ENCODE measurements around the gene CYP2J2. TPM values are rescaled to one million over a fixed set of nuclear protein-coding genes. Genes with fewer than 3 reads are reported as not detected.

The CYP2J2 gene
- total RNA-seq, 1 donor from 2014 or later = 0.13 TPM

GRCh38 chr1:59879996-59880505 lies 46.5 kb downstream of the CYP2J2 start:
- no peak for DNase-seq (ENCODE audit: extremely low spot score, unreplicated experiment)

GRCh38 chr1:59879574-59879973 lies 47.0 kb downstream of the CYP2J2 start:
- Mint-ChIP-seq H3K27me3 (ENCODE audit: unreplicated experiment) (peaks cover 42% of the 10 kb centered on the region), H3K4me1 (ENCODE audit: unreplicated experiment) (no peaks in the 10 kb centered on the region), H3K27ac (ENCODE audit: unreplicated experiment) (no peak overlapping the region), H3K4me3 (ENCODE audit: unreplicated experiment) (no peak overlapping the region), H3K36me3 (ENCODE audit: unreplicated experiment) (no peaks in the 10 kb centered on the region), H3K9me3 (ENCODE audit: unreplicated experiment) (peaks cover 10% of the 10 kb centered on the region)
- TF ChIP-seq, protein P1, sequence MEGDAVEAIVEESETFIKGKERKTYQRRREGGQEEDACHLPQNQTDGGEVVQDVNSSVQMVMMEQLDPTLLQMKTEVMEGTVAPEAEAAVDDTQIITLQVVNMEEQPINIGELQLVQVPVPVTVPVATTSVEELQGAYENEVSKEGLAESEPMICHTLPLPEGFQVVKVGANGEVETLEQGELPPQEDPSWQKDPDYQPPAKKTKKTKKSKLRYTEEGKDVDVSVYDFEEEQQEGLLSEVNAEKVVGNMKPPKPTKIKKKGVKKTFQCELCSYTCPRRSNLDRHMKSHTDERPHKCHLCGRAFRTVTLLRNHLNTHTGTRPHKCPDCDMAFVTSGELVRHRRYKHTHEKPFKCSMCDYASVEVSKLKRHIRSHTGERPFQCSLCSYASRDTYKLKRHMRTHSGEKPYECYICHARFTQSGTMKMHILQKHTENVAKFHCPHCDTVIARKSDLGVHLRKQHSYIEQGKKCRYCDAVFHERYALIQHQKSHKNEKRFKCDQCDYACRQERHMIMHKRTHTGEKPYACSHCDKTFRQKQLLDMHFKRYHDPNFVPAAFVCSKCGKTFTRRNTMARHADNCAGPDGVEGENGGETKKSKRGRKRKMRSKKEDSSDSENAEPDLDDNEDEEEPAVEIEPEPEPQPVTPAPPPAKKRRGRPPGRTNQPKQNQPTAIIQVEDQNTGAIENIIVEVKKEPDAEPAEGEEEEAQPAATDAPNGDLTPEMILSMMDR (IDR thresholded peaks at IDR 0.05) = peak; percentile 69
- DNase-seq (ENCODE audit: extremely low spot score, unreplicated experiment) = no peak

More at GRCh38 chr1:59879996-59880505, 46.5 kb downstream of the CYP2J2 start:
- H3K27ac Mint-ChIP-seq (ENCODE audit: unreplicated experiment) = no peak overlapping the region
- no peak overlapping the region for H3K4me3 Mint-ChIP-seq (ENCODE audit: unreplicated experiment)
- H3K36me3 Mint-ChIP-seq (ENCODE audit: unreplicated experiment) = no peaks in the 10 kb centered on the region
- no peaks in the 10 kb centered on the region for H3K4me1 Mint-ChIP-seq (ENCODE audit: unreplicated experiment)
- H3K9me3 Mint-ChIP-seq (ENCODE audit: unreplicated experiment) = peaks cover 10% of the 10 kb centered on the region
- H3K27me3 Mint-ChIP-seq (ENCODE audit: unreplicated experiment) = peaks cover 42% of the 10 kb centered on the region
- TF ChIP-seq, protein P1 (IDR thresholded peaks at IDR 0.05) = no peak

DNA sequence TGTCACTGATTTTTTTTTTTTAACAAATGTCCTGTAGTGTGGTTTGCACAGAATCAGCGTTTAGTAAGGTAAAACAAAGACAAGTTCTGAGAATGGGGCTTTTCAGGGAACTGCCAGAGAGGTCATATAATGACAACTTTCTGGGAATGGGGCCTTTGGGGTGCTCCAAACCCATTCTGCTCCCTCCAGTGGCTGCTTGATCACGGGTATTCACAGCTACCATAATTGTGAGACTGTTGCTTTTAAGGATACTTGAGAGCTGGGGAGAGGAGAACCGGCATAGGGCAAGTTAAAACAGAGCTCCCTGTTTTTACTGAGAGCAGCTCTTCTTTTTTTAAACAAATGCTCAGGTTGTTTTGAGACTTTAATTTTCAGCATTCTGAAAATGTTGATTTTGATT lies 48.2 kb downstream of the CYP2J2 start:
- H3K4me1 Mint-ChIP-seq (ENCODE audit: unreplicated experiment) = no peaks in the 10 kb centered on the region
- peaks cover 10% of the 10 kb centered on the region for H3K9me3 Mint-ChIP-seq (ENCODE audit: unreplicated experiment)
- no peaks in the 10 kb centered on the region for H3K36me3 Mint-ChIP-seq (ENCODE audit: unreplicated experiment)
- H3K4me3 Mint-ChIP-seq (ENCODE audit: unreplicated experiment) = no peak overlapping the region
- H3K27me3 Mint-ChIP-seq (ENCODE audit: unreplicated experiment) = peaks cover 32% of the 10 kb centered on the region
- DNase-seq (ENCODE audit: extremely low spot score, unreplicated experiment) = no peak
- TF ChIP-seq, protein P1 (IDR thresholded peaks at IDR 0.05) = no peak
- no peak overlapping the region for H3K27ac Mint-ChIP-seq (ENCODE audit: unreplicated experiment)

DNA sequence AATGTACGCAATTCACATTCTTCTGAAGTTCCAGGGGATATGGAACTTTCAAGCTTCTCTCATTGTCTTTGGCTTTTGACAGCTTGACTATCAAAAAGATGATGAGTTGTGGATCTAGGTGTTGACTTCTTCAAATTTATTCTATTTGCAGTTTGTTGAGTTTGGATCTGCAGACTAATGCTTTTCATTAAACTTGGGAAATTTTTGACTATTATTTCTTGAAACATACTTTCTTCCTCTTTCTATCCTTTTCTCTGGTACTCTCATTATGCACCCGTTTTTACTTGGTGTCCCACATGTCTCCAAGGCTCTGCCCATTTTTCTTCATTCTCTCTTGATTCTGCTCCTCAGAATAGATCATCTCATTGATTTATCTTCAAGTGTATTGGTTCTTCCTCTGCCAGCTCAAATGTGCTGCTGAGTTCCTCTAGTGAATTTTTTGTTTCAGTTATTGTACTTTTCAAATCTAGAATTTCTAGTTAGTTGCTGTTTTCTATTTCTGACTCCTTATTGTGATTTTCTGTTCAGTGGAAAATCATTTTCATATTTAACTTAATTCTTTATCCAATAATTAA lies 49.4 kb downstream of the CYP2J2 start:
- no peaks in the 10 kb centered on the region for H3K36me3 Mint-ChIP-seq (ENCODE audit: unreplicated experiment)
- H3K4me1 Mint-ChIP-seq (ENCODE audit: unreplicated experiment) = no peaks in the 10 kb centered on the region
- no peak overlapping the region for H3K27ac Mint-ChIP-seq (ENCODE audit: unreplicated experiment)
- TF ChIP-seq, protein P1 (IDR thresholded peaks at IDR 0.05) = no peak
- H3K4me3 Mint-ChIP-seq (ENCODE audit: unreplicated experiment) = no peak overlapping the region
- DNase-seq (ENCODE audit: extremely low spot score, unreplicated experiment) = no peak
- peaks cover 7% of the 10 kb centered on the region for H3K9me3 Mint-ChIP-seq (ENCODE audit: unreplicated experiment)
- peaks cover 24% of the 10 kb centered on the region for H3K27me3 Mint-ChIP-seq (ENCODE audit: unreplicated experiment)

DNA sequence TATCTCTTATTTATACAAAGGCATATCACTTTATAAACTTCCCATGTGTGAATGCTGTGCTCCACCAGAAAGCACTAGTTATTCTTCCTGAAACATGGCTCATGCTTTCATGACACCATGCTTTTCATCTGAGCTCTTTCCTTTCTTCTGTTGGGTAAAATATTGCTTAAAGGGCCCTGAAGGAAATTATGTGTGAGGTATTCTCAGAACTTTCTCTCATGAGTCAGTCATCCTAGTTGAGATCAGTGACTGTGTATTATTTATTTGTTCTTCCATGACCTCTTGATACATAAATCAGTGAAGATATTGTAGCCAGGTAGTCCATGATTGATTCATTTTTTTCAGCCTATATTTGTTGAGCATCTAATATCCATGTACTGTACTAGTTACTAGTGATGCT lies 54.8 kb downstream of the CYP2J2 start:
- Mint-ChIP-seq H3K27ac (ENCODE audit: unreplicated experiment) (no peak overlapping the region), H3K9me3 (ENCODE audit: unreplicated experiment) (no peaks in the 10 kb centered on the region), H3K27me3 (ENCODE audit: unreplicated experiment) (peaks cover 26% of the 10 kb centered on the region), H3K36me3 (ENCODE audit: unreplicated experiment) (no peaks in the 10 kb centered on the region), H3K4me3 (ENCODE audit: unreplicated experiment) (no peak overlapping the region), H3K4me1 (ENCODE audit: unreplicated experiment) (no peaks in the 10 kb centered on the region)
- no peak for DNase-seq (ENCODE audit: extremely low spot score, unreplicated experiment)
- TF ChIP-seq, protein P1 (IDR thresholded peaks at IDR 0.05) = no peak

All from osteocyte (in vitro differentiated cells).